ENCODE data around the gene SMARCA5.

The SMARCA5 gene

GRCh38 chr4:143539670-143540023, 26.1 kb downstream of the SMARCA5 start:
- no peak for DNase-seq

- DNase-seq, result no peak
Measured at GRCh38 chr4:143549928-143550327, 36.4 kb downstream of the SMARCA5 start.

GRCh38 chr4:143554728-143555597, 41.5 kb downstream of the SMARCA5 start:
- DNase-seq, result no peak

- DNase-seq, result no peak
Measured at GRCh38 chr4:143555676-143556075, 42.2 kb downstream of the SMARCA5 start.

GRCh38 chr4:143558286-143558685, 44.8 kb downstream of the SMARCA5 start:
- no peak for DNase-seq

- no peak for DNase-seq
Measured at GRCh38 chr4:143558823-143559756, 45.6 kb downstream of the SMARCA5 start.

GRCh38 chr4:143559757-143560147, 46.2 kb downstream of the SMARCA5 start:
- DNase-seq, result no peak

- DNase-seq, result no peak
Measured at GRCh38 chr4:143564472-143564871, 51.0 kb downstream of the SMARCA5 start.

- DNase-seq, result no peak
Measured at GRCh38 chr4:143575331-143575730, 61.8 kb downstream of the SMARCA5 start.

- DNase-seq, result no peak
Measured at GRCh38 chr4:143581331-143581946, 67.9 kb downstream of the SMARCA5 start.

- no peak for DNase-seq
Measured at GRCh38 chr4:143585548-143585947, 72.0 kb downstream of the SMARCA5 start.

GRCh38 chr4:143586080-143586479, 72.6 kb downstream of the SMARCA5 start:
- no peak for DNase-seq

- DNase-seq, result no peak
Measured at GRCh38 chr4:143587703-143588102, 74.2 kb downstream of the SMARCA5 start.

GRCh38 chr4:143597276-143597675, 83.8 kb downstream of the SMARCA5 start:
- no peak for DNase-seq

- DNase-seq, result no peak
Measured at GRCh38 chr4:143598816-143599215, 85.3 kb downstream of the SMARCA5 start.

GRCh38 chr4:143599827-143600226, 86.3 kb downstream of the SMARCA5 start:
- DNase-seq, result no peak

- DNase-seq, result no peak
Measured at GRCh38 chr4:143606480-143606879, 93.0 kb downstream of the SMARCA5 start.

All from NCI-H2107 (cell line).